Stimulated activated CD8-positive, alpha-beta memory T cell treated with anti-CD3 and anti-CD28 coated beads, Interleukin-4, amount 100 ng/mL, for 24 hours (primary cell): ENCODE data around the gene FSD1L.
"Not testable (repeated sequence)": the region's sequence is repeated elsewhere in the genome, so short reads cannot be mapped to it uniquely, and the experiment has no call there.

Experiments used
- DNase-seq: peaks from one replicate; pipeline ENCODE4 v3.0.0-alpha.2; 2020; ENCODE audit warnings: low read depth

FSD1L gene

GRCh38 chr9:105557804-105558610 lies 110.2 kb downstream of the FSD1L start, which contains the start of gene FKTN:
TSS of gene FKTN (plus strand) at chr9:105558131. CDS start at chr9:105575033, 16,902 bp downstream.
- peak; percentile 75 for DNase-seq

GRCh38 chr9:105572455-105572854 lies 124.6 kb downstream of the FSD1L start:
- no peak for DNase-seq

GRCh38 chr9:105579952-105580351 lies 132.1 kb downstream of the FSD1L start:
- DNase-seq, result not testable (repeated sequence)

DNA sequence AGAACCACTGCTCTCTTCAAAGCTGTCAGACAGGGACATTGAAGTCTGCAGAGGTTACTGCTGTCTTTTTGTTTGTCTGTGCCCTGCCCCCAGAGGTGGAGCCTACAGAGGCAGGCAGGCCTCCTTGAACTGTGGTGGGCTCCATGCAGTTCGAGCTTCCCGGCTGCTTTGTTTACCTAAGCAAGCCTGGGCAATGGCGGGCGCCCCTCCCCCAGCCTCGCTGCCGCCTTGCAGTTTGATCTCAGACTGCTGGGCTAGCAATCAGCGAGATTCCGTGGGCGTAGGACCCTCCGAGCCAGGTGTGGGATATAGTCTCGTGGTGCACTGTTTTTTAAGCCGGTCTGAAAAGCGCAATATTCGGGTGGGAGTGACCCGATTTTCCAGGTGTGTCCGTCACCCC lies 133.7 kb downstream of the FSD1L start:
- DNase-seq, result not testable (repeated sequence)

GRCh38 chr9:105593145-105593544 lies 145.3 kb downstream of the FSD1L start:
- no peak for DNase-seq
